Smooth muscle cell of the brain vasculature (primary cell): Measurements from ENCODE around the gene WDFY4.
"Not testable (repeated sequence)": the region's sequence is repeated elsewhere in the genome, so short reads cannot be mapped to it uniquely, and the experiment has no call there.

Experiments
- DNase-seq: peaks from one replicate; pipeline ENCODE4 v3.0.0-alpha.2; 2012; ENCODE audit warnings: low read depth, low spot score

Gene WDFY4

GRCh38 chr10:48684792-48685623 is at the start of gene WDFY4:
Gene WDFY4, plus strand, starts transcription at chr10:48684873. Its CDS starts 24,860 bp downstream, at chr10:48709733.
- no peak for DNase-seq

GRCh38 chr10:48634984-48635557 is 49.6 kb upstream of the WDFY4 start:
- no peak for DNase-seq

GRCh38 chr10:48636231-48636630 is 48.4 kb upstream of the WDFY4 start:
- no peak for DNase-seq

GRCh38 chr10:48636901-48637300 is 47.8 kb upstream of the WDFY4 start:
- no peak for DNase-seq

GRCh38 chr10:48638158-48638557 is 46.5 kb upstream of the WDFY4 start:
- no peak for DNase-seq

- no peak for DNase-seq
Observed at GRCh38 chr10:48638739-48639527, 45.7 kb upstream of the WDFY4 start.

- no peak for DNase-seq
Observed at GRCh38 chr10:48639632-48640031, 45.0 kb upstream of the WDFY4 start.

GRCh38 chr10:48640326-48640725 is 44.3 kb upstream of the WDFY4 start:
- DNase-seq, result no peak

GRCh38 chr10:48641099-48641690 is 43.5 kb upstream of the WDFY4 start:
- DNase-seq, result not testable (repeated sequence)

GRCh38 chr10:48645600-48645999 is 39.1 kb upstream of the WDFY4 start:
- DNase-seq, result no peak

- DNase-seq, result not testable (repeated sequence)
Observed at GRCh38 chr10:48647073-48647472, 37.6 kb upstream of the WDFY4 start.

GRCh38 chr10:48648172-48648942 is 36.3 kb upstream of the WDFY4 start:
- DNase-seq, result no peak

- DNase-seq, result no peak
Observed at GRCh38 chr10:48649349-48649944, 35.2 kb upstream of the WDFY4 start.

GRCh38 chr10:48651293-48651692 is 33.4 kb upstream of the WDFY4 start:
- DNase-seq, result no peak

- DNase-seq, result no peak
Observed at GRCh38 chr10:48651839-48652238, 32.8 kb upstream of the WDFY4 start.

- no peak for DNase-seq
Observed at GRCh38 chr10:48652344-48652743, 32.3 kb upstream of the WDFY4 start.

GRCh38 chr10:48653347-48653746 is 31.3 kb upstream of the WDFY4 start:
- no peak for DNase-seq

- DNase-seq, result no peak
Observed at GRCh38 chr10:48653944-48654698, 30.6 kb upstream of the WDFY4 start.

GRCh38 chr10:48655411-48656240 is 29.0 kb upstream of the WDFY4 start:
- DNase-seq, result no peak
